ENCODE data around the gene ARID1B.

The ARID1B gene

GRCh38 chr6:156828280-156828703 is 51.1 kb downstream of the ARID1B start:
- peak; percentile 87 for DNase-seq

DNA sequence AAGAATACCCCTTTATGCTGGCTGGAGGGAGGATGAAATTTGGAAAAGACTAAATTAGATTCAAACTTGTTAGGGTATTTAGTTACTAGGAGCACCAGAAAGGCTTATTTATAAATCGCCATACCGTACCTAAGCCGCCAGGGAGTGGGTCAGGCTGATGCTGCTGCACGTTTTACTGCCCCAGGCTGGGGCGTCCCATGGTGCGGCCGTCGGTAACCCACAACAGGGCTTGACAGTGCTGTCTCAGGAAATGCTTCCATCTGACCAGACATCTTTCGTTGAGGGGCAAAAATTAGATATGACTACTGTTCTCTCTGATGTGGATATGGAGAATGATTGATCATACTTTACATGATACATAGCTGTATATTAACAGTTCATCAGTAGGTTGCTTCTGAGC is 52.9 kb downstream of the ARID1B start:
- DNase-seq = no peak

DNA sequence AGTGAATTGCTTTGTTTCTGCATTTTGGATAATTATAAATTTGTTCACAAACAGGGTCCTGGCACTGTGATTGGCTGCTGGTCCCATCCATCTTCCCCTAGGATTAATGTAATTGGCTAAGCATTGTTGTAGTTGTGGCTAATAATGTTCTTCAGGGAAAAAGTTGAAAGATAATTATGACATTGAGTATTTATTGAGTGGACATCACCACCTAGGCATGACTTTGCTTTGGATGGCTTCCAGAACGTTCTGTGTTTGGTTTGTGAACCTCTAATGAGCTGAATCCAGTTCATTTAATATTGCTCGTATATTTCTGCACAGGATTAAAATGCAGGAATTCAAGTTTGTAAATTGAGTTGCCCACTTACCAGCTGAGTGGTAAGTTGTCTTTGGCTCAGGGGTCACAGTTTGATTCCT is 55.1 kb downstream of the ARID1B start:
- no peak for DNase-seq

DNA sequence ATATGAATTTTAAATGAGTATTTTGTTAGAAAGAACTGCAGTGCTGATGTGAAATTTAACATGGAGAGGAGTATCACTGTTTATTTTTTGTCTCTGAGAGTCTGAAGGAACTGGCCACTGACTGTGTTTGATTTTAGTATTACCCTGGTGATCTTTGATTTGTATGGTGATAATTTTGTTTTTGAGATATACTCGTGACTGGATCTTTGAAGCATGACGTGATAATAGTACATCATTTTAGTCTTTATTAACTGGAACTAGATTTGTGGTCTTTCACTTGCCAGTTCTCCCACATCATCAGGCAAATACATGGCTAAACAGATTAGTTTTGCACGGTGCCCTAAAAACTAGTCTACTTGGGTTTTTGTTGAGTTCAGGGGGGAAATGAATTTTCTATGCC is 55.5 kb downstream of the ARID1B start:
- no peak for DNase-seq

DNA sequence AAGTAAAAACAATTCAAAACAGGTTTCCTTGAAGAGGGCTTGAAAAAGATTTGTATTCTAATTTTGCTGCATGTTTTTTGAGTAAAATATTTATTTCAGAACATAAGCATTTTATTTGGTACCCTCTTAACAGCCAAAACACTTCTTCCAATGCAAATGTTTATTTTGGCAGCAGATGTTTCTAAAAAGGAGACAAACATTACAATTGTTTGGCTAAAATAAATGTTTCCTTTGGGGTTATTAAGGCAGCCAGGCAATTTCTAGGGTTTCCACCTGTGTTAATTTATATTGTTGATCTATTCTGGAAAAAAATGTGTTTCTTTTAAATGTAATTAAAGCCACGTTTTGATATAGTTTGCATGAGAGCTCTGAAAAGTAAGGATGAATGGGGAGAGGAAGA is 56.6 kb downstream of the ARID1B start:
- DNase-seq = no peak

DNA sequence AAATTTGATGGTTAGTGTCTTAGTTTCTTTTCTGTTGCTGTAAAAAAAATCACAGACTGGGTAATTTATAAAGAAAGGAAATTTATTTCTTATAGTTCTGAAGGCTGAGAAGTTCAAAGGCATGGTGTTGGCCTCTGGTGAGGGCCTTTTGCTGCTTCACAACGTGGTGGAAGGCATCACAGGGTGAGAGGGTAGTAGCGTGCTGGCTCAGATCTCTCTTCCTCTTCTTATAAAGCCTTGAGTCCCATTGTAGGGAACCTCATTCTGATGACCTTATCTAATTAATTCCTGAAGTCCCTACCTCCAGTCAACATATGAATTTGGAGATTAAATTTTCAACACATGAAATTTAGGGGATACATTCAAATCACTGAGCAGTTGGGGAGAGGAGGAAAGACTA is 62.0 kb downstream of the ARID1B start:
- no peak for DNase-seq

DNA sequence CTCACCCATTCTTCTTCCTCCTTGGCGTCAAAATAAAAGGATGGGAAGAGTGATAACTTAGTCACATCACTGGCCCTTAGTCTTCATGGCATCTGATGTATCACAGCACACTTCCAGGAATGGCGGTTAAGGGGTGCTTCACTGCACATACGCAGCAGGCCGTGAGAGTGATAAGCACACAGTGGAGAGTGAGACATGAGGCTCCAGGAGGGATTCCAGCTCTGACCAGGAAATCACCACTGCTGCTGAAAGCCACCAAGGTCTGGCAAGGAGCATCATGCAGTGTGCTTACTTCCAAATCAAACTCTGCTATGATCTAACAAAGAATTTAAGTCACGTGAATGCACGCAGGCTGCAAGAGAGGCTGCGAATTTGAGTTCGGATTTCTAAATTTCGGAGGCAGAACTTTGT is 62.4 kb downstream of the ARID1B start:
- no peak for DNase-seq

GRCh38 chr6:156840136-156840535 is 63.0 kb downstream of the ARID1B start:
- no peak for DNase-seq

GRCh38 chr6:156840606-156841005 is 63.4 kb downstream of the ARID1B start:
- DNase-seq = no peak

GRCh38 chr6:156841508-156841907 is 64.3 kb downstream of the ARID1B start:
- no peak for DNase-seq

GRCh38 chr6:156842598-156843250 is 65.5 kb downstream of the ARID1B start:
- DNase-seq = no peak

DNA sequence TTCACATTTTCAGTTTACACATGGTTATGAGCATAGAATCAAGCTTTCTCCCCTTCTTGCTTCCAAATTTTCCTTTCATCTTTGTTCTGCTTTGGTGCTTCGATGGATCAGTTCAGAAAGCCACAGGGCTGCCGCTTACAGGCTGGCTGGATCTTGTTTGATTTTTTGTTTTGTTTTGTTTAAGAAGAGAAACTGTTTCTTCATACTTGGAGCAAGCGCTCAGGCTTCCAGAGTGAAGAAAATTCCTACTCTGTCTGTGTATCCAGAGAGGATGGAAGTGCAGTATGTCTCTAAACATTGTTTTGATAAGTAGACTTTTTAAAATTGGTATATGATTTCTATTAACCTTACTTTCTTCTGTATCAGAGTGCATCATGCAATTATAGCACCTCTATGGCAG is 66.9 kb downstream of the ARID1B start:
- no peak for DNase-seq

DNA sequence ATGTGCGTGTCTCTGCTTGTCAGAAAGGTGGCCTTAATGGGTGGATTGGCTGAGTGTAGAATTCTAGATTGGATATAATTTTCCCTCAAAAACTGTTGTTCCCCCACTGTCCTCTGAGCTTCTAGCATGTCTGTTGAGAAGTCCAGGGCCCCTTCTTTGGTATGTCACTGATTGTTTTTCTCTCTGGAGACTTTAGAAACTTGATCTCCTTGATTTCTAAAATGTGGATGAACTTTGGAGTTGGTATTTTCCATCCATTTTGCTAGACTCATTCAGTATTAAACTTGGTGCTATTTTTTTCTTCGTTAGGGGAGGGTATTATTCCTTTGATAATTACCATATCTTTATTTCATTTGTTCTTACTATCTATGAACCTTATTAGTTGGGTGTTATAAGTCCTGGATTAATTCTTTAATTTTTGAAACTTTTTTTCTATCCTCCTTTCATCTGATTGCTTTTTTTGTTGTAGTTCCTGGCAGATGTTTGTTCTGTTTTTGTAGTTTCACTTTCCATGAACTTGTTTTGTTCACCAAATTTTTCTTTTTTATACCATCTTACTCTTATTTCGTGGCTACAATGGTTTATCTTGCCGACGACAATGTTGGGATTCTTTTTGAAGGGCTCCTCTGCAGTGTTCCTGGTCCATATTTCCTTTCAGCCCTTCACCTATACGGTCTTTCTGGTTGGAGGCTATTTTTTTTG is 68.4 kb downstream of the ARID1B start:
- no peak for DNase-seq

DNA sequence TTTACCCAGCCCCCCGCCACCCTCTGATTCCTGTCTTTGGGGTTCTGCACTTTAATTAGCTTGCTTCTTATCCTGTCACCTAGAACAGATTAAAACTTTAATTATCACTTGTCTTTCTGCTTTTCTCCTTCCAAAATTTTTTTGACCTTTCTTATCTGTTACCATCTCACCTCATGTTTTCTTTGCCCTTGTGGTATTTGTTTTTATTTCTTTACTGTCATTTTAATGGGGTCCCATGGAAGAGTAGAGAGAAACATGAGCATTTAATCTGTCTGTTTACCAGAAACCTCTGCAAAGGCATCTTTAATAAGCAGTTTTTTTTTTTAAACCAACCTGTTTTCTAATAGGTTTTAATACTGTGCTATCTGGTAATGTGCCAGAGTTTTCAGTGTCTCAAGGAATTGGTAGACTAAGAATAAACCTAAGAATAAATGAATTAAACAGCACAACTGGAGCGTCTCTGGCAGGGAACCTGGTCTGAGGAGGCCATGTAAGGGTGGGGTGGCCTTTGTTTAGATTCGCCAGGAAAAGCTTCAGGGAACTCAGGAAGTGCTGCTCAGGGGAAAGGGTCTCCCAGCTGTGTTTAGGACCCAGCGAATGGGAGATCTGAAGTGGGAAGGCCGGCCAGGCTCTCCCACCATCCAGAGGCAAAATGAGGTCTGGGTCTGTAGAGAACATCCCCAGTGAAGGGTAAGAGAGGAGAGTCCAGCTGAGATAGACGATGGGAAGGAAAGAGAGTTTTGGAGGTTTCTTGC is 69.8 kb downstream of the ARID1B start:
- DNase-seq = no peak

DNA sequence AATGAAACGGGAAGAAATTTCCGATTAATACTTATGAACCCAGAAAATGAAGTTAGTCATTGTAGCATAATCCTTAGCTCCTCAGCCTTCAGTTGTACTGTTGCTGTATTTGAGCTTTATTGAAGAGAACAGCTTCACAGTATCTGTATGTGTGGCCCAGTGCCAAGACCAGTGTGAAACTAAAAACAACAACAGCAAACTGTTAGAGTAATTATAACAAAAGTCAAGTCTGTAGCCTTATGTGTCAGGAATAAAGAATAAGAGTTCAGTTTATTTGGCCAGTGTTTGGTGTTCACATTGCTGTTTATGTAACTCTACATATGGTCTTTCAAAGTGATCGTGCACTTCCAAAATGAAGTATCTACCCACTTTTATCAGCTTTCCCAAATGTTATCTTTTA is 70.9 kb downstream of the ARID1B start:
- no peak for DNase-seq

GRCh38 chr6:156848533-156848932 is 71.4 kb downstream of the ARID1B start:
- DNase-seq = peak; percentile 73

DNA sequence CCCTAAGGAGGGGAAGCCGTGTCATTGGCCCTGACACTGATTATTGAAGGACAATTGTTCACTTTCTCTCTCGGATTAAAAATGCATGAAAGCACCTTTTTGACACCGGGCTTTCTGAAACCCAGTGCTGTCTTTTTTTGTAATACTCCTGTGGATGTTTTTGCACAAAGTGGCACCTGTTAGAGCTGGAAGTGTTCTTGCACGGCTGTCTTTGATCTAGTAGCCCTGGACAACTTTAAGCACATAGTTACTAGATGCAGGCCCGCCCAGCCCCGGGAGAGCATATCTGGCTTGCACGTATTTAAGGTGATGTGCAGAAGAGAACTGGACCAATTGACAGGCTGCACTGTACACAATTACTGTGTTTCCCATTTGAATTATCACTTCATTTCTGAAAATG is 72.6 kb downstream of the ARID1B start:
- no peak for DNase-seq

DNA sequence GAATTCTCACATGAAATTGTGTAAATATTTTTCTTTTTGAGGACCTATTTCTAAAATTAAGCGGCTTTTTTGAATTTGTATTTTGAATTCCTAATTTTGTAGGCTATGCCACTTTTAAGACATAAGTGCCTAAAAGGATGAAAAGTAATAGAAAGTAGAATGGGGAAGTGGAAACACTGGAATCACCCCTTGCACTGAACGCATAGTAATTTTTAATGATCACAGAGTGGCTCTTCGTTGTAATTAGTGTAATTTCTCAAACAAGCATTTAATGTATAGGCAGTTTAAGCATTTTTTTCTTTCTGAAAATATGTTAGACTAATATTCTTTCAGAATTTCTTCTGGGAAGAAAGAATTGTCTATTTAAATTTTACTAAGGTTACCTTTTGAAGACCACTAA is 73.2 kb downstream of the ARID1B start:
- DNase-seq = no peak

DNA sequence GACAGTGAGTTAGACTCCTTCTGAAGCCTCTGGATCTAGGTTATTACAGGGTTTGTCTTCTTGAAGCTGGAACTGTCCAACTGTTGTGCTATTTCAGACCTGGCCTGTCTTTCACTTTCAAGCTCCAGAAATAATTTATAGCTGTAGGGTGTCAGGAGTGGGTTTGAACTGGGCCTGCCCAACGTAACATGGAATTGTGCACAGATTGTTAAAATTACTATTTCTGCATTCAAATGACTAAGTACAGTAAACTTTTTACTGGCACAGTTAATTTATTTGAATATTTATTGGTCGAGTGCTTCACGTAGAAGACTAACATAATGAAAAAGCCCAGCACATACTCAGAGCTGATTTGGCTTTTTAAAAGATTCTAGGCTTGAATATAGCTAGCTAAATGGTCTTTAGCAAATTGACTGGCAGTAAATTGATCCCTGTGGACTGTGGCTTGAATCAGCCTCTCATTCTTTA is 74.3 kb downstream of the ARID1B start:
- DNase-seq = no peak

- DNase-seq = no peak
Measured at GRCh38 chr6:156852147-156852857, 75.1 kb downstream of the ARID1B start.

DNA sequence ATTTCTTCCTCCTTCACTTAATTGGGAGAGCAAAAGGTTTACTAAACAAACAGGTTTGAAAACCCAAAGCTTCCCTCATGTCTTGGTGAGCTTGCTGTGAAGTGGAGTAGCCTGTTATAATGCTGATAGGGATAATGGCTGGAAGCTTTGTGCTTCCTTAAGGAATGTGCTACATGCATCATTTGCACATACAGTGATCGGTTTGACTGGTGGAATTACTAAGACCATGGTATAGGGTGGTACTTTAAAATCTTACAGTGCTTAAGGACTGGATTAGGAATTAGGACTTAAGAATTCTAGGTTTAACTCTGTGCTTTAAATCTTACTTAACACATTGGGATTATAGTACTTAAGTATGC is 75.7 kb downstream of the ARID1B start:
- DNase-seq = no peak

DNA sequence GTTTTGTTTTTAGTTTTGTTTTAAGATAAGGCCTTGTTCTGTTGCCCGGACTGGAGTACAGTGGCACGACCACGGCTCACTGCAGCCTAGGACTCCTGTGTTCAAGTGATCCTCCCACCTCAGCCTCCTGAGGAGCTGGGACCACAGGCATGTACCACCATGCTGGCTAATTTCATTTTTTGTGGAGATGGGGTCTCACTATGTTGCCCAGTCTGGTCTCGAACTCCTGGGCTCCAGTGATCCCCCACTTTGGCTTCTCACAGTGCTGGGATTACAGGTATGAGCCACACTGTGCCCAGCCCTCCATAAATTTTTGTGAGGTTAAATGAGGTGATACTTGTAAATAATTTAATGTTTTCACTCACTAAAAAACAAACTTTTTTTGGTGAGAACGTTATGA is 76.6 kb downstream of the ARID1B start:
- no peak for DNase-seq

DNA sequence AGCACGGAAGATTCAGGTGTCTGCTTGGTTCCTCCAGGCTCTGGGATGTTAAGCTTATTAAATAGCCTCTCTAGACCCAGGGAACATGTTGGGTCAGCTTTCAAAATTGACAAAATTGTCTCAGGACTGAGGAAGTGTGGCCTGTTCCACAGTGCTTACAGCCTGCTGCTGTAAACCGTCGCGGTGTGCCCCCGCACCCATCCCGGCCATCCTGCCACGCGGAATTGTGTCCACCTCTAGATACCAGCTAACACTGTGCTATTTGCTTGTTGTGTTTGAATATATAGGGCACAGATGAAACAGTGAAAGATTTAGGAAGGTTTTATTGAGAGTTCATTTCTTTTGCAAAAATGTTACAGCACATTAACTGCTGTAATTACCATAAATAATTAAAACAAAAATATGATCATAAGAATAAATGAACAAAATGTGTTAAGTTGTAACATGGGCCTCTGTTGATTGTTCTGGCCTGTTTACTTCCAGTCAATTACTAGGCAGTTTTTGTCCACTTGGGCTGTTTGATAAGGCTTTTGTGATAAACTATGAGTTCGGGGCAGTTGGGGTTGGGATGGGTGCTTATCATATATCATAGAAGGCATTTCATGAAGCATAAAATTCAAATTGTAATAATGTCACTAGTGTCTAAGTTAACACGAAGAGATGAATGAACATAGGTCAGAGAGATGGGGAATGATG is 77.4 kb downstream of the ARID1B start:
- no peak for DNase-seq

All from islet precursor cell (in vitro differentiated cells).